HAP-1 (cell line): Measurements from ENCODE around the gene RASAL2.
"Not testable (repeated sequence)": the region's sequence is repeated elsewhere in the genome, so short reads cannot be mapped to it uniquely, and the experiment has no call there.

Source experiments
- DNase-seq, 2 experiments: peaks; one replicate each; pipeline ENCODE4 v3.0.0-alpha.2; 2016 to 2020; ENCODE audit warnings: low spot score in 2 of 2
- H3K27me3 ChIP-seq: fragments of 250-450 bp; sonication (Bioruptor Pico); 2 replicates; pipeline ENCODE4 v1.5.1; 2020; ENCODE audit warnings: low read depth, mild to moderate bottlenecking, moderate library complexity
- H3K36me3 ChIP-seq: fragments of 250-450 bp; sonication (Bioruptor Pico); replicated peaks from 2 replicates; pipeline ENCODE4 v1.5.1; 2020; ENCODE audit warnings: mild to moderate bottlenecking
- H3K4me1 ChIP-seq: fragments of 250-450 bp; sonication (Bioruptor Pico); 2 replicates; pipeline ENCODE4 v1.5.1; 2020; ENCODE audit warnings: mild to moderate bottlenecking
- H3K4me3 ChIP-seq: fragments of 250-450 bp; sonication (Bioruptor Pico); 2 replicates; pipeline ENCODE4 v1.5.1; 2020; ENCODE audit warnings: mild to moderate bottlenecking, moderate library complexity
- H3K9me3 ChIP-seq: fragments of 250-450 bp; sonication (Bioruptor Pico); 2 replicates; pipeline ENCODE4 v1.5.1; 2020; ENCODE audit warnings: mild to moderate bottlenecking, moderate library complexity
- in situ Hi-C: fragments of 300-500 bp; cut with MboI; formaldehyde crosslinking; loops from 3 replicates; pipeline ENCODE4 v1.14.3; 2020; ENCODE audit warnings: low sequenced_read_pairs, inconsistent platforms, mixed read lengths

RASAL2 gene

DNA sequence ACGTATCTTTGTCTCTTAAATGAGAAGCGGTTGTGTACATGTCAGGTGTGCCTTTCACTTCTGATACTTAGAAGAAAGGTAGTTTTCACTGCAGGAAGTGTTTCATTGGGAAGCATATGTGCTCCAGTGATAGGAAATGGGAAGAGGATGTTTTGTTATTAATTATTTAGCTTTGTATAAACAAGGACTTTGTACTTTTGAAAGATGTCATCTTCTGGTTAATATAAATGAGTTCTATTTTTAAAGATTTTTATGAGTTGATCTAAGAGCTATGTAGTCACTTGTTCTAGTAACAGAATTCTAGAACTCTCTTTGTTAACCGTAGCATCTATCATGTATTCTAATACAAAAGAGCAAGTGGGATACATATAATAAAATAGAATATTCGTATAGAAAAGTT lies 130.5 kb downstream of the RASAL2 start:
- Histone ChIP-seq H3K36me3 (no peaks in the 10 kb centered on the region), H3K4me3 (no peak overlapping the region), H3K27me3 (no peaks in the 10 kb centered on the region), H3K4me1 (peaks cover 5% of the 10 kb centered on the region; the same call in 1 of the 2 replicates), H3K9me3 (no peaks in the 10 kb centered on the region)
- DNase-seq: no peak
- in situ Hi-C loops: no loop called here

- Histone ChIP-seq H3K27me3 (no peaks in the 10 kb centered on the region), H3K9me3 (no peaks in the 10 kb centered on the region), H3K36me3 (no peaks in the 10 kb centered on the region), H3K4me1 (peaks cover under 1% of the 10 kb centered on the region; the same call in 1 of the 2 replicates), H3K4me3 (no peak overlapping the region)
- in situ Hi-C loops: no loop called here
- no peak for DNase-seq
Measured at GRCh38 chr1:178230881-178231409, 137.0 kb downstream of the RASAL2 start.

DNA sequence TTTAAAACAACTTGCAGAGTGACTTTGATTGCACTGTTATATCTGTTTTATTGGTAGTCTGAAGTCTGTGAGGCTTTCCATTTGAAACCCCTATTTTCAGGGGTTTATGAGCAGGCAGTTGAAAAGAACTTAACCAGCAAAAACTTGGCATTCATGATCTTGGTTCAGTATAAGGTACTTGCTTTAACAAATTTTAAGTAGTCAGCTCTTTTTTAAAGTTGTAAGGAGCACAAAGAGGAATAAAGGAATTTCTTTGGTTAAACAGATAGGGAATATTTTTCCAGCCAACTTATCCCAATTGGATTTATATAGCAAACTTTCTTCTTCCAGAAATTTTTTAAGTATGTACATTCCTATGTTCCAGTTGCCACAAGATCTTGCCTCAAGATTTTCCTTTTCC lies 138.2 kb downstream of the RASAL2 start:
- H3K4me3 ChIP-seq: no peak overlapping the region
- H3K27me3 ChIP-seq: no peaks in the 10 kb centered on the region
- no peaks in the 10 kb centered on the region for H3K9me3 ChIP-seq
- no peaks in the 10 kb centered on the region for H3K4me1 ChIP-seq
- in situ Hi-C loops: no loop called here
- no peaks in the 10 kb centered on the region for H3K36me3 ChIP-seq
- DNase-seq: no peak

DNA sequence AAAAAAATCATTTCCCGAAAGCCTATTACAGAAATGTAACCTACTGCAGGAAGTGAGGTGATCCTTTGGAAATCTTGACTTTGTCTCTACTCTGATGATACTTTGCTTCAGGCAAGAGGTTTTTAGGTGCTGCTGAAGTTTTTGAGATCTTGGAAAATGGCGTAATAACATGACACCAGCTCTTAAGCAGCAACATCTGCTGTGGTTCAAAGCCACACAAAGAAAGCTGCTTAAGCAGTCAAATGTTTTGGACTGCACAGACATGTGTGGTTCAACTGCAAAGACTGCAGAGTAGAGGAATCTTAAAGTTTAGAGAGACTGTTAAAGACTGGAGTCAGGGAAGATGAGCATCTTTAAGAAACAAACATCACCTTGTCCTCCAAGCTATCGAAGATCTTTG lies 139.0 kb downstream of the RASAL2 start:
- H3K4me1 ChIP-seq: no peaks in the 10 kb centered on the region
- no peaks in the 10 kb centered on the region for H3K9me3 ChIP-seq
- no peak overlapping the region for H3K4me3 ChIP-seq
- no peaks in the 10 kb centered on the region for H3K36me3 ChIP-seq
- in situ Hi-C loops: no loop called here
- no peak for DNase-seq
- no peaks in the 10 kb centered on the region for H3K27me3 ChIP-seq

DNA sequence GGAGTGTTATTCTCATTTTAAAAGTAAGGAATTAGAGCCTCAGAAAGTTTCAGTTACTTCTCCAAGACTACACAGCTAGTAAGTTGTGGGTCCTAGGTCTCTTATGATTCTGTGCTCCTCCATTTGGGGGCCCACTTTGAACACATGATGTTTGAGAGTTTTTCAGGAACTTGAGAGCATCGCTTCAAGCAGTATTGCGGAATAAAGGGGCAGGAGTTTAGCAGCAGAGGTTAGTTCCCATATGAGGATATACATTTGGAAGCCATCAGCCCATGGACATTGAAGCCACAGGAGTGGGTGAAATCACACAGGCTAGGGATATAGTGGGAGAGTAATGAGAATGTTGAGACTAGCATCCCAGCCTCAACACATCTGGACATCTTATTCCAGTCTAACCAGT lies 143.2 kb downstream of the RASAL2 start:
- in situ Hi-C loops: no loop called here
- Histone ChIP-seq H3K27me3 (no peaks in the 10 kb centered on the region), H3K4me1 (no peaks in the 10 kb centered on the region), H3K9me3 (no peaks in the 10 kb centered on the region), H3K4me3 (no peak overlapping the region), H3K36me3 (no peaks in the 10 kb centered on the region)
- DNase-seq: no peak

DNA sequence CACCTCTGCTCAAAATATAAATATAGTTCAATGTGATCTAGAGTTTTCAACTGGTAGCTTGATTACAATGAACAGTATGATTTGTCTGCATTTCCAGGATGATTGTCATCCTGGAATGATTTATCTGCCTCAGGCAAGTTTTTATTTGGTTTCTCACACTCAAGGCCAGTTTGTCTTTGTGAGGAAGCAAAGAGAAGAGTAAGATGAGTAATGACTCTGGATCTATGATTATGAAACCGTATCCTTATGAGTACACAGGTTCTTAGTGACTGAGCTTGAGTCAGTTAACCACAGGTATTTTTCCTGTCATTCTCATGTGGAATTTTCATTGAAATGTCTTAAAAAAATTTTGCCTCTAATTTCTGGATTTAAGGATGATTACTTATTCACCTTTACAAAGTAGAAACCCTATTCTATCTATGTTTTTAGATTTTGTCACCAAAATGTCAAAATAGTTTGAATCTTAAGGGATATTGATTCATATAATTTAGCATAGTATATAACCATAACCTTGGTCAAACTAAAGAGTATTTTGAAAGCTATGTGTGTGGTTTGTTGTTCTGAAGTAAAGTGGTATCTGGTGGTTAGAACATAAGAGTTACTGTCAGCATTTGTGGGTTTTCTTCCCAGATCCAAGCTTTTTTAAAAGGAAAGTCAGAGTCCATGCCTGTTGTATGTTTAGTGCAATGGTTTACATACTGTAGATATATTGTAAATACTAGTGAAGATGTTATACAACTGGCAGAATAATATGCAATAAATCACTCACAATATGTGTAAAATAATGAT lies 145.0 kb downstream of the RASAL2 start:
- DNase-seq: no peak
- Histone ChIP-seq H3K36me3 (no peaks in the 10 kb centered on the region), H3K27me3 (no peaks in the 10 kb centered on the region), H3K9me3 (no peaks in the 10 kb centered on the region), H3K4me1 (no peaks in the 10 kb centered on the region), H3K4me3 (no peak overlapping the region)
- in situ Hi-C loops: no loop called here

GRCh38 chr1:178241057-178241456 lies 147.2 kb downstream of the RASAL2 start:
- Histone ChIP-seq H3K9me3 (no peaks in the 10 kb centered on the region), H3K4me3 (no peak overlapping the region), H3K36me3 (no peaks in the 10 kb centered on the region), H3K4me1 (no peaks in the 10 kb centered on the region), H3K27me3 (no peaks in the 10 kb centered on the region)
- no peak for DNase-seq
- in situ Hi-C loops: no loop called here

DNA sequence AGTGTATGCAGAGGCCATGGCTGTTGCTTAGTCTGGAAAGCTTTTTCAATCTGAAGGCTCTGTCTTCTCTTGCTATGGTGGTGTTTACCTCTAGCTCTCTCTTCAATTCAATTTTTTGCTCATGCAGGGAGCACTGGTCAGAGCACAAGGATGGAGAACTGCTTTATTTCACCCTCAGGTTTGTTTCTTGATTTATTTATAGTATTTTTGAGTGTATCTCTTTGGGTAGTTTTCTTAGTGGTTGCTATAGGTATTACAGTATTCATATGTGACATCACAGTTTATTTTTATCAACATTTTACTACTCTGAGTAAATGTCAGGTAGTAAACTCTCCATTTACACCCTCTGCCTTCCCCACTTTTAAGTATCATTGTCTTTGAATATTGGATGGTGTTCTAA lies 147.9 kb downstream of the RASAL2 start:
- no peak for DNase-seq
- no peak overlapping the region for H3K4me3 ChIP-seq

GRCh38 chr1:178243119-178243518 lies 149.2 kb downstream of the RASAL2 start:
- in situ Hi-C loops: no loop called here
- no peaks in the 10 kb centered on the region for H3K36me3 ChIP-seq
- H3K4me1 ChIP-seq: no peaks in the 10 kb centered on the region
- H3K4me3 ChIP-seq: no peak overlapping the region
- no peaks in the 10 kb centered on the region for H3K27me3 ChIP-seq
- DNase-seq: no peak
- no peaks in the 10 kb centered on the region for H3K9me3 ChIP-seq

More for the DNA sequence above, 147.9 kb downstream of the RASAL2 start:
- H3K36me3 ChIP-seq: no peaks in the 10 kb centered on the region
- no peaks in the 10 kb centered on the region for H3K4me1 ChIP-seq
- no peaks in the 10 kb centered on the region for H3K9me3 ChIP-seq
- no peaks in the 10 kb centered on the region for H3K27me3 ChIP-seq
- in situ Hi-C loops: no loop called here

DNA sequence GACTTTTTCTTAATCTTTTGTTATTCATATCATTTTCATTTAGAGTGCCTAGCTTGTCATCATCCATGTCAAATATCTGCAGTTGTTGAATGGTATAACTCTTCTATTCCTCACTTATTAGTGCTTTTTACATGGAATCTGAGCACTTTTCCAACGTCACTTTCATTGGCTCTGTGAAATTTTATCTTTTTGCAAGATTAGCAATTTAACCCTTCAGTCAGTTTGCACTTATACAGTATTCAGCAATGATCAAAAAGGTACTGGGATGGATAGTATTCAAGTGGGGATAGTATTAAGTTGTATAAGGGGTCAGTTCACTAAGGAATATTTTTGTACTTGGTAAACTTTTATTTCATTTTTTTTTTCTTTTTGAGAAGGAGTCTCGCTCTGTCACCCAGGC lies 150.0 kb downstream of the RASAL2 start:
- Histone ChIP-seq H3K9me3 (peaks cover 7% of the 10 kb centered on the region), H3K27me3 (no peaks in the 10 kb centered on the region), H3K4me3 (no peak overlapping the region), H3K36me3 (no peaks in the 10 kb centered on the region), H3K4me1 (no peaks in the 10 kb centered on the region)
- in situ Hi-C loops: no loop called here
- no peak for DNase-seq

- H3K27me3 ChIP-seq, in situ Hi-C loops, H3K4me3 ChIP-seq, H3K9me3 ChIP-seq, DNase-seq, H3K36me3 ChIP-seq, H3K4me1 ChIP-seq: not testable (repeated sequence)
Measured at GRCh38 chr1:178248284-178248683, 154.4 kb downstream of the RASAL2 start.

GRCh38 chr1:178253581-178253980 lies 159.7 kb downstream of the RASAL2 start:
- H3K4me3 ChIP-seq, H3K4me1 ChIP-seq, H3K9me3 ChIP-seq, in situ Hi-C loops, H3K36me3 ChIP-seq, H3K27me3 ChIP-seq, DNase-seq: not testable (repeated sequence)

DNA sequence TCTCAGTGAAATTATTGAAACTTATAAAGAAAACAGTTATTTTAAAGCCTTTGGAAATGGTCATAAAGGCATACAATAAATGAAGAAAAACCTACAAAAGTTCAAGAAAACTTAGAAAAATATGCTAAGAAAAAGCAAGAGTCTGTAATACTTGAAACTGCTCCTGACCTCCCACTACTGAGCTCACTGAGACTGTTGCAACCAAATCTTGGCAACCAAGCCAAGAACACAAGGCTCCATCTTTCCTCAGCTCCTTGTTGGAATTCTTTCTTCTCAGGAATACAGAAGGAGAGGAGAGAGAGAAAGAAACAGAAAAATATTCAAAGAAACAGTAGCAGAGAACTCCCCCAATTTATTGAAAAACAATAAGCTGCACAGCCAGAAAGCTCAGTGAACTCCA lies 160.5 kb downstream of the RASAL2 start:
- no peaks in the 10 kb centered on the region for H3K27me3 ChIP-seq
- in situ Hi-C loops: no loop called here
- H3K4me3 ChIP-seq: no peak overlapping the region
- DNase-seq: no peak
- no peaks in the 10 kb centered on the region for H3K36me3 ChIP-seq
- H3K4me1 ChIP-seq: no peaks in the 10 kb centered on the region
- no peaks in the 10 kb centered on the region for H3K9me3 ChIP-seq

GRCh38 chr1:178258536-178258935 lies 164.6 kb downstream of the RASAL2 start:
- Histone ChIP-seq H3K27me3 (no peaks in the 10 kb centered on the region), H3K4me3 (no peak overlapping the region), H3K9me3 (no peaks in the 10 kb centered on the region), H3K36me3 (no peaks in the 10 kb centered on the region), H3K4me1 (peaks cover 24% of the 10 kb centered on the region)
- DNase-seq: no peak
- in situ Hi-C loops: no loop called here

- no peaks in the 10 kb centered on the region for H3K36me3 ChIP-seq
- H3K4me3 ChIP-seq: no peak overlapping the region
- in situ Hi-C loops: no loop called here
- no peaks in the 10 kb centered on the region for H3K27me3 ChIP-seq
- DNase-seq: peak; percentile 27 to 96
- H3K4me1 ChIP-seq: peaks cover 59% of the 10 kb centered on the region
- no peaks in the 10 kb centered on the region for H3K9me3 ChIP-seq
Measured at GRCh38 chr1:178262120-178262500, 168.2 kb downstream of the RASAL2 start.
